ENCODE results near the gene SUFU.

DNA sequence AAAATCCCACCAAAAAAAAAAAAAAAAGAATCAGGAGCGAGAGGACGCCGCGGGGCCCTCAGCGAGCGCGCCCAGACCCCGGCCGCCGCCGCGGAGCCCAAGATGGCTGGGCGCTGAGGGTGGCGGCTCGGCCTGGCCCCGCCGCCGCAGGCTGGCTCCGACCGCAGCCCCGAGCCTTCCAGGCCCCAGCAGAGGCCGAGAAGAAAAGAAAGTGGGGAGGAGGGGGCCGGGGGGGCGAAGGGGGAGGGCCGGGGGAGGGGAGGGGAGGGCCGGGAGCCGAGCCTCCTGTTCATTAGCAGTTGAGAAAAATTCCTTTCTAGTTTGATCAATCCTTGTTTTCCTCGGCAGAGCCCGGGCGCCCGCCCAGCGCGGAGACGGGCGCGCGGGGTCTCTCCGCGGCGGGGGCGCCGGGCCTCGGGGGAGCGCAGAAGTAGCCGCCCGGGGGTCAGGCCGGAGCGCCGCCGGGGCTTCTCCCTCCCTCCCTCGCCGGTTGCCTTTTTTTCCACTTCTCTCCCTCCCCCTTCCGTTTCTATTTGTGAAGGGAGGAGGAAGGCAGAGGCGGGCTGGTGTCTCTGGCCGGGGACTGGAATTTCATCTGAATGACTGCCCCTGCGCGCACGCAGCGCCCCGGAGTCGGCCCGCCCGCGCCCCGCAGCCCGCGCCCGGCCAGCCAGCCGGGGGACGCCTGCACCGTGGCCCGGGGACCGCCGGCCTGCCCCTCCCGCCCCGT, 139.7 kb downstream of the SUFU start:
- no peak for TF ChIP-seq CTCF (IDR thresholded peaks at IDR 0.05; ENCODE audit: borderline replicate concordance, extremely low read depth, low read length, poor library complexity, severe bottlenecking)
- no peak for TF ChIP-seq EZH2 (IDR thresholded peaks at IDR 0.05; ENCODE audit: borderline replicate concordance, low read depth, low read length, severe bottlenecking)
